Eye (tissue), 1 donor: ENCODE measurements around the gene TTC29.
A peak's percentile ranks its signal among the peaks of the same experiment; 100 is the strongest.

Source experiments
- DNase-seq: peaks from one replicate; pipeline ENCODE4 v3.0.0-alpha.2; 2015

TTC29 gene, protein sequence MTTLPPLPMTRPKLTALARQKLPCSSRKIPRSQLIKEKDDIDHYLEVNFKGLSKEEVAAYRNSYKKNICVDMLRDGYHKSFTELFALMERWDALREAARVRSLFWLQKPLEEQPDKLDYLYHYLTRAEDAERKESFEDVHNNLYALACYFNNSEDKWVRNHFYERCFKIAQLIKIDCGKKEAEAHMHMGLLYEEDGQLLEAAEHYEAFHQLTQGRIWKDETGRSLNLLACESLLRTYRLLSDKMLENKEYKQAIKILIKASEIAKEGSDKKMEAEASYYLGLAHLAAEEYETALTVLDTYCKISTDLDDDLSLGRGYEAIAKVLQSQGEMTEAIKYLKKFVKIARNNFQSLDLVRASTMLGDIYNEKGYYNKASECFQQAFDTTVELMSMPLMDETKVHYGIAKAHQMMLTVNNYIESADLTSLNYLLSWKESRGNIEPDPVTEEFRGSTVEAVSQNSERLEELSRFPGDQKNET

DNA sequence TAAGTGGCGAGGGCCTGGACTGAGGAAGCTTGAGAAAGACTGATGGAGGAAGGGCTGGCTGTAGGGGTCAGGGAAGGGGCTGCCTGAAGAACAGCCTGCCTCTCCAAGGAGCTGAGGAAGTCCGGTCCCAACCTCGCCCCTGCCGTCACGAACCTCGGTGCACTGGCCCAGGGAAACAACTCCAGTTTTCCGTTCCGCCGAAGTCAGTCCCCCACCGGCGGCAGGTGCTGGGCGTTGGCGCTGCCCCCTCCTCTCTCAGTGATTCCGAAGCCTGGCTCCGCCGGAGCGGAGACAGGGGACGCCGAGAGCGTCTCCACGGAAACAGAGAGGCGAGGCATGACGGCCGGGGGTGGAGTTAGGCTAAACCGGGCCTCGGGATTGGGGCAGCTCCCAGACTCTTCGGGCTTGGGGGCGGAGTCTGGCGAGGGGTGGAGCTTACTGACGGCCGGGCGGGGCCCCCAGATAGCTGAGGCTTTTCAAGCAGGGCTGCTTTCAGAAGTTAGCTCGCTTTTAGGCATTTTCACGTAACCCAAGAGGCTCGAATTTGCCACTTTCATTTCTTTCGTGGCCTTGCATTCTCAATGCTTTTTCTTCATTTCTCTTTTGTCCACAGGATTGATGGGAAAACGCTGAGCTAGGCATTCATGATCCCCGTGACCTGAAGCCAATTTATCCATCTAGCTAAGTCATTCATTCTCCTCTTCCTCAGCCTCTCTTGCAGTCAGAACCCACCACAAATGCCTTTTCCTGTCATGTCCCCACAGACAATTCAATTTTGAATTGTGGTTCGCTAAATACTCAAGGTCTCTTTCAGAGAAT lies at the start of gene TTC29:
Gene TTC29, minus strand, starts transcription at position 309 of the 819 bp plus-strand sequence. CDS start 5,969 bp downstream, outside the sequence.
- DNase-seq = peak; percentile 98

DNA sequence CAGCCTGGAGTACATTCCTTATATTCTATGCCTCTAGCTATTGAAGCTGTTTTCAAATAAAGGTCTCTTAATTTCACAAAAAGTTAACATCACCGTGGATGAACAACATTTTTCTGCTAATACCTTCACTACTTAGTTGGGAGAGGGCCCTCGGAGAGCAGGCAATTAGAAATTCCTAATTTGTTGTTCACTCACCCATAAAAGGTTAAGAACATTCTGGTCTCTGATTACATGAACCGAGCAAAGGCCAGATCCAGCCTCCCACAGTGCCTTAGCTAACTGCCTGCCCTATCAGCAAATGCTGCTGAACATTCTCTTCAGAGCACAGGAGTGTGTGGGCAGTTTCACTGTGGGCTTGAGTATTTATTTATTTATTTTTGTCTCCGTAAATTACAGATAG lies 36.0 kb upstream of the TTC29 start:
- peak; percentile 89 for DNase-seq

DNA sequence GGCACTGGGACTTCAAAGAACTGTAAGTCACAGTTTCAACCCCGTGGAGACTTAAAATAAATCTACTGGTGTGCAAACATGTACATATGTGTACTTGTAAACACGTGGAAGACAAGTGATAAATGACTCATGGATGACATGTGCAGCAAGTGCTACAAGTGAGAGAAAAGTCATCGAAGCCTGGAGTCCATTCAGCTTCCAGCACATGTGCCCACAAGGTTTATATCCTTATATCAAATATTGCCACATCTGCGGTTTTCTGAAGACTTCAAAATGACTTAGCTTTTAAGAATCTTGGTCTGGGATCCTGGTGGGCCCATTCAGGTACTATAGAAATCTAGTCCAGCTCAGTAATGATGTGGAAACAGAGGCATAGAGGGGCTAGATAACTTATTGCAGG lies 33.0 kb upstream of the TTC29 start:
- no peak for DNase-seq

DNA sequence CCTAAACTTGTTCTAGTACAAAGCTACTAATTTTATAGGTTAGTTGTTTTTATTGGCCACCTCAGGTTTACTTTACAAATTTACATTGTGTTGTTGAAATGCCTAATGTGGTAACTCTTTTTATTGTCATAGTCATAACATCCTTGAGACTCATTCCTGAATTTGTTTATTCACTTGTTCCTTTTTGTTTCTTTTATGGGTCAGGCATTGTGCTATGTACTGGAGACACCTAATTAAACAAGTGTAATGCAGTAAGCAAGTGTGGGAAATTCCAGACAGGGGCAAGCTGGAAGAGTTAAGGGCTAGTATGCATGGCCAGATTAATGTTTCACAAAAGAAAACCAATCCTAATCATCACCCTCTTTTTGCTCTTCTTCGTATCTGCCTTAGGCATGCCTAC lies 30.5 kb upstream of the TTC29 start:
- peak; percentile 10 for DNase-seq

DNA sequence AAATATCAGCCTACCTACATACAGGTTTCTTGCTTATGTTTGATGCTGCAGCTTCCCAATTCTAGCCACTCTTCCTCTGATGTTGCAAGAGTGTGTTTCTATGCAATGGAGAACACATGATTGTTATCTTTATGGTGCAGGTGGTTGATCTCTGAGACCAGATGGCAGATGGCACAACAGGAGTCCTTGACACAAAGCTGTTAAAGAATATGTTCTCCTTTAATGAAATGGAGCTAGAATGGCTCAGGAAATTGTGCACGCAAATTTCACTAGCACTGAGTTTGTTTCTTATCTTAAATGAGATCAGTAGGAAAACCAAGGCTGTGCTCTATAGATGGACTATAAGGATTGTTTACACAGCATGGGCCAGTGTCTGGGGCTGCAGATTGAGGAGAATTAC lies 29.9 kb upstream of the TTC29 start:
- peak; percentile 30 for DNase-seq

DNA sequence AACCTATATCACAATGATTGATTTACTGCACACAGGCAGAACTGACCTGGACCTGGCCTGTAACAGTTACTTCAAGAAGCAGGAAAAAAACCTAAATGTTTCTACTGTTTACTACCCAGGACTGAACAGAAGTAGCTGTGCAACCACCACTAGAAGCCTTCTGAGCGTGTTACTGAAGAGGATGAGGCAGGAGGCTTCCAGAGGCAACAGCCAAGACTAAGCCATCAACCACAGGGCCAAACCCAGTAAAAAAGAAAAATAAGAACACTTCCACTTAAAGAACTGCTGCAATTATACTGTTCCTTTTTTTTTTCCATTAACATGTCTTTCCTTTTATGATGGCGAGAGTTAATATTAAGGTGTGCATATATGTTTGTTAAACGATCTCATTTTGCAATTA lies 29.4 kb upstream of the TTC29 start:
- no peak for DNase-seq

DNA sequence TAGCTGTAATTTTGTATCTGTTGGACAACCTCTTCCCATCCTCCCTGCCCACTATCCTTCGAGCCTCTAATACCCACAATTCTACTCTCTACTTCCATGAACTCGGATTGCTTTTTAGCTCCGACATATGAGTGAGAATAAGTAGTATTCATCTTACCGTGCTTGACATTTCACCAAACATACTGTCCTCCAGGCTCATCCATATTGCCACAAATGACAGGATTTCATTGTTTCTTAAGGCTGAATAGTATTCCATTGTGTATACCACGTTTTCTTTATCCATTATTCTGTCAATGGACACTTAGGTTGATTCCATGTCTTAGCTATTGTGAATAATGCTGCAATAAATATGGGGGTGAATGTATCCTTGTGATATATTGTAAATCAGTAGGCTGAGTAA lies 26.4 kb upstream of the TTC29 start:
- no peak for DNase-seq

DNA sequence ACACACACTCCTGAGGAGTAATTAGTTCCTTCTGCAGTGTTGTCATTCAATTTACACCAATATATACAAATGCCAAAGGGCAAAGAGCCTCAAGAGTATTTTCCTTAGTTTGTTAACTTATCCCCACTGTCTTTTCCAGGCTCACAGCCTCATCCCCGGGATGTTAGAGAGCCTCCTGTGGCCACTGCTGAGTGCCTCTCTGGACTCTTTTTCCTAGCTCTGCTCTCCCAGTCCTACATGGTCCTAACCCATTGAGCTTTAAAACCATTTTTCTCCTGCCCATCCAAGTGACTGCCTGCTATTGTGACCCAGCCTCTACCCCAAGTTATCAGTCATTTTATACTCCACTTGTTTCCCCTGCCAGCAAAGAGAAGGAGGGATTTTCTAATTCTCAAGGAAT lies 23.5 kb upstream of the TTC29 start:
- no peak for DNase-seq

DNA sequence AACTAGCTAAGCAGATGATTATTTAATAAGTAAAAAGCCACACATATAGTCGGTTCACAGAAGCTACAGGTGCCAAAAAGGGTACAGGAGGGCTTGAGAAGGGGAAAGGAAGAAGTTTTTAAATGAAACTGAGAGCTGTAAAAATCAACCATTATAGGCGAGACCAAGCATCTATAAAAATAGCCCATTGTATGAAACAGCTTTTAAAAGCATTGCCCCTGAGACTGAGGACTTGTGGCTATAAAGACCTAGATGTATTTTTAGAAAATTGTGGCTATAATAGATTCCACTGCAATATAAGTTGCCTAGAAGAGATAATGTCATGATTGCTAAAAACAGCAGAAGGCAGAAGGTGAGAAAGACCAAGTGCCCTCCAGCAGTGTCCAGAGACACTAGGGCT lies 15.0 kb upstream of the TTC29 start:
- no peak for DNase-seq

DNA sequence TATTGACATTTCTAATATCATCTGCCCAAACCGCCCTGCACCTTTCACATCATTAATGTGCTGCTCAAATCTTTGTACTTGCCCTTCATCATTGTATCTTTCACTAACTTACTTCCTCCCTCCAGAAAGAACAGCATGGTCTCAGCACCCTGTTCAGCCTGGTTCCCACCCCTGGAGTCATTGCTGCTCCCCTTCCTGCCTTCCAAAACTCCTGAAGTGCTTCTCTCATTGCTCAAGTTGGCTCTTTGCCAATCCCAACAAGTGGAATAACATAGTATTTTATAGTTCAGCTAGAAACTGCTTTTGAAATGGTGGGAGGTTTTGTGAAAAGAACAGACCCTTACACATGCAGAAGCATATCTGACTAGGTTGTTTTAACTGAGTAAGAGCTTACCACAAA lies 14.0 kb upstream of the TTC29 start:
- DNase-seq = no peak

DNA sequence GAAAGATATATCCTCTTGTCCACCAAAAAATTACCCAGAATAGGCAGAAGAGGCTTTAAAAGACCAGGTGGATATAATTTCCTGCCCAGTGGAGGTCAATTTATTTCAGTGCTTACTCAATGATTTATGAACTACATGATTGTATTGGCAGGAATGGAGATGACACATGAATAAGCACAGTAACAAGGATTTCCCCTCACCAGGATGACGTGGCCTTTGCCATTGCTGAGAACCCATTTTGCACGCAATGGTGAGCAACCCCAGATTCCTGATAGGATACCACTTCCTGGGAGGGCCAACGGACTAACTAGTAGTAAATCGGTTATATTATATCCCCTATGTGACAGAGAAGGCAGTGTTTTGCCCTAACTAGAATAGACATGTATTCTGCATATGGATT lies 11.6 kb upstream of the TTC29 start:
- DNase-seq = peak; percentile 70

DNA sequence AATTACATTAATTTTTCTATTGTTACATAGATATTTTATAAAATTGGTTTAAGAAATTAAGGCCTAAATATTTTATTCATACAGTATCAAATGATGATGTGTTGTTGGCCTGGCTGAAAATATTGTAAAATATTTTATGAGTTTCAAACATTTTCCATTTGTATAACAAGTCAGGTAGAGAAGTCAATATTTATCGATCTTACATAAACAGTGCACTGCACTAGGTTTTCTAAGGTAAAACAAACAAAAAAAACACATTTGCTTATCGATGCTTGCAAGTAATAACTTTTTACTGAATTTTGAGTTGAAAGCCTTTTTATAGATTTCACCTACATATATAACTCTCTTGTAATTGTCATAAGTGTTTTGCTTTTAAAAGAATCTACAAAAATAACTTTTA lies 7.2 kb upstream of the TTC29 start:
- no peak for DNase-seq

DNA sequence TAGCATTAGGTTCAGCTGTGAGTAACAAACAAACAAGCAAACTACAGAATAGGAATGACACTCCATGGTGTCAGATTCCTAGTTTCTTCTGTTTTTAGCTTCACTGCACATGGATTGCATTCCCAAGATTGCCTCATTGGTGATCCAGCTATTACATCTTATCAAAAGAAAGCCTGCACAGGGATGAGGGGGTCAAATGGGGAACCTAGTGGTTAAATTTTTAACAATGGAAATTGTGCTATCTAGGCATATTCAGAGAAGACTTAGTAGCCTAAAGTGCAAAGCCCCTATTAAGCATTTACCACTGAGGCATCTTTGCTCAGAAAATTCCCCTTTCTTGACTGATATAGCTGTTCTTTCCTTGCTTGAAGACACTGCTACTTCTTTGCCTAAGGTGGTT lies 3.9 kb upstream of the TTC29 start:
- no peak for DNase-seq

DNA sequence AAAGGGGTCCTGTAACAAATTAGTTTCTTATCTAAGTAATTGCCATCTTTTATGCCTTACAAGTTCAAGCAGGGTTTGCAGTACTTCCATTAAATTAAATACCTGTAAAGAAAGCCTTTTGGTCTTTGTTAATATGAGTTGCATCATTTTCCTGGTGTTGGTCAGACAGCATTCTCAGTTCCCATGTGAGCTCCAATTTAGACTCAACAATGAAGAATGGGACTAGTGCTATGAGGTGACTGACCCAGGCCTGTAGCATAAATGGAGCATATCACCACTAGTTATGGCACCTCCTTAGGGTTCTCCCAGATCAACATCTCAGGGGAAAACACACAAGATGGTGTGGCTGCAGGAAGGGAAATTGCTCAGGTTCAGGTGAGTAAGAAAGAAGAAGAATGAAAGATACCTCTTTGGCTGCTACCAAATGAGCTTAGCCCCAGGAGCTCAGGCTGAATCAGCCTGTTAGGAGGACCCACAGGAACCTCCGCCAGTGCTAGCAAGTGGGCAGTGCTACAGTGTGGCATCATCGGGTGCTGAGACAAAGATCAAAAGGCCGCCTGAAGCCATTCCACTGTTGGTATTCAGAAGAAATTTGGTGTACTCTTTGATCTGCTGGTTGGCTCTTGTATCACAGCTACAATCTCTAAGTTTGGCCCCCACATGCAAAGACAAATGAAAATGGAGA lies 1.8 kb downstream of the TTC29 start:
- DNase-seq = no peak

DNA sequence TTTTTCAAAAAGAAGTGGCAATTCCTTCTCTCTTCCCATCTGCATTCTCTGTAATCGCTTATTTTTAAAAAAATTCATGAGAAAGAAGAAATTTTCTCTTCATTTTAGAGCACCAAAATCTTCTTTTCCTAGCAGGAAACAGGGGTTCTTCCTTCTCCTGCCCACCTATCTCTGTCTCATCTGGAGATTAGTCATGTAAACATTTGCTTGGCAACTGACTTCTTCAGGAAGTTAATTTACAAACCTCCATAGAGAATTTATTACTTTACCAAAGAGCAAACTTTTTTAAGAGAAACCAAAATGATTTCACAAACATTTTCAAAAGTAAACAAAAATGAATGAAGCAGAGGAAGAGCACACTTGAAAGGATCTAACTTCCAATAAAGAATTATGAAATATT lies 13.5 kb downstream of the TTC29 start:
- DNase-seq = no peak

DNA sequence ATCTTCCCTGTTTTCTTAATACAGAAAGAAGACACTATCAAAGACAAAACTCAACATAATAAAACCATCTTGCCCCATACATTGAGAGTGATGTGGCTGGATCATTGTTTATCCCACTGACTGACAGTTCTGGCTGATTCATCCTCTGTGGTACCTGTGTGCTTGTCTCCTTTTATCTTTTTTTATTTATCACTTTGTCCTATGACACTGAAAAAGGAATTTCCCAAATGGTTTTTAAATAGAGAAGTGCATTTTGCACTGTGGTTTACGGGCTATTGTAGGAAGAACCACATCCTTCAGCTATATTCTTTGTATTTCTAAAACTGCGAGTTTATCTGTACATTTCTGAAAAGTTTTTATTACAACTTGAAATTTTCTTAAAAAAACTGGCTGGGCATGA lies 15.0 kb downstream of the TTC29 start:
- DNase-seq = no peak

DNA sequence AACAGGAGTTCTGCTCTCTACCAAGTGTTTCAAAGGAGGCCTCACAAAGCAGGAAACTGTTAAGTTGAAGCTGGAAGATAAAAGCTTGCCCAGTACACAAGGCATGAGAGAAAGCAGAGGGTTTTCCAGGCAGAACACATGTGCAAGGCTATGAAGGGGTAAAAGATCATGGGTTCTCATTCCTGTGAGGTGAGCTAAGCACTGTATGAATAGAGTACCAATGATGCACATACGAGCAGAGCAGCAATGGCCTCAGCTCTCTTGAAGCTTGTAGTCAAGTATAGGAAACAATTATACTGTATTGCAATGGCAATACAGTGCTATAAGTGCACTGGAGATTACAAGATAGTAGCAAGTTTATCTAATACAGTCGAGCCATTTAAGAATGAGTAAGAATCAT lies 18.0 kb downstream of the TTC29 start:
- no peak for DNase-seq

DNA sequence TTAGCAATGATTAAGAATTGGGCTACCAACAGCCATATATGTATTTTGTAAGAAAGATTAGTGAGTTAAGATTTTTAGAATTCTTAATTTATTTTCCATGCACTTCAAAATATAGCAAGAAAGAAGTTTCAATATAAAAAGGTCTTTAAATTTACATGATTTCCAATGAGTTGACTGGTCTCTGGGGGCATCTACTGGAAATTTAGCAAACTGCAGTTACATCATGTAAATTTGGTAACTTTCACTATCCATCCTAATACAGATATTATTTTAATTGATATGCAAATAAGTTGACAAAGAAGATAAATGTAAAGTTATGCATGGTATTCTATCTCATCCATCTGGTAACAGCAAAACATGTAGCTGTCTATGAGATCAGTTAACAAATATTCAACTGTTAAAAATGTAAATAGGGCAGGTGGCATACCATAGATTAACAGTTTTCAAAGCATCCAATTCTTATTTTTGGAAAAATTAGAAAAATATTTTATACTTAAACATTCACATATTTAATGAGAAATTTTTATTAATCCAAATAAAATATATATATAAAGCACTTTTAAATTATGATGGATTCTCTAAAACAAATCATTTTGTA lies 29.1 kb downstream of the TTC29 start:
- peak; percentile 86 for DNase-seq

DNA sequence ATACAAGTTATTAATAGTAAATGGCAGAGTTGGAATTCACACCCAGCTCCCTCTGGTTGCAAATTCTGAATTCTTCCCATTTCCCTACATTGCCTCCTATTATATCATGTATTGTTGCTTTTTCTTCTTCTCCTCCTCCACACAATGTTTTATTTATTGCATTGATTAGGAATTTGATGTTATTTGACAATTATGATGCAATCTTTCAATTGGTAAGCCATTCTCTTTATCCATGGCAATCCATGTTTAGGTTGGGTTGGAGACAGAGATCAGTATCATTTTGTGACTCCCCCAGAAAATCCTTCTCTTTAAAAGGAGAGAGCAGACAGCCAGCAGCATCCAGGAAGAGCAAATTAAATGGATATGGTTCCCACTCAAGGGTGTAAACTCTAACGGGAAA lies 30.5 kb downstream of the TTC29 start:
- no peak for DNase-seq

DNA sequence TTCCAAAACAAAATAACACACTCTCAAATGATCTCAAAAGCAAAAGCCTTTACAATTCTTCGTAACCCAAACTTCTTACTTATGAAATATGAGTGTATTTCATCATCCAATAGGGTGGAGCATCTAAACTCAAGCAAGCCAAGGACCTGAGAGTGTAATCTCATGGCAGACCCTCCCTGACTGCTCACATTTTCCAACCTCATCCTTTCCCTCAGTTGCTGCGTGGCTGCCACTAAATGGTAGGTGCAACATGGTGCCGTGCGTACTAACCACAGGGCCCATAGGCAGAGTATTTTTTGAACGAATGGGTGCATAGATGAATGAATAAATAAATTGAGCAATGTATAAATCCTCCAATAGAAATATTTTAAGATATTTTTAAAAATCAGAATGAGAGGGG lies 45.4 kb downstream of the TTC29 start:
- no peak for DNase-seq

DNA sequence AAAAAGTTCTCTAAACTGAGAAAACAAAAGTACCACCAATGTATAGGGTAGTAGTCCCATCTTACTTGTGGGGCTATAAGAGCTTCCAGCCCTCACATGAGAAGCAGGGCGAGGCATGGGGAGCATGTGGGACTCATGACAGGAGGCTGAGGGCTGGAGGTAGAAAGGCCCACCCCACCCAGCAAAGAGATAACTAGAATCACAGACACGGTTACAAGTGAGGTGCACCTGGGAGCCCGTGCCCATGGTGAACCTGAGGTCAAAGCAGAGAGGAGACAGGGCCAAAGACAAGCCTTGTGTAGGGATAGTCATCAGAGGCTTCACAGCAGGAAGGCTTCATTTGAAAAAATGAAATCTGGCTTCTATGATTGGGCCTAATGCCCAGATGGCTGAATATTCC lies 55.4 kb downstream of the TTC29 start:
- no peak for DNase-seq

DNA sequence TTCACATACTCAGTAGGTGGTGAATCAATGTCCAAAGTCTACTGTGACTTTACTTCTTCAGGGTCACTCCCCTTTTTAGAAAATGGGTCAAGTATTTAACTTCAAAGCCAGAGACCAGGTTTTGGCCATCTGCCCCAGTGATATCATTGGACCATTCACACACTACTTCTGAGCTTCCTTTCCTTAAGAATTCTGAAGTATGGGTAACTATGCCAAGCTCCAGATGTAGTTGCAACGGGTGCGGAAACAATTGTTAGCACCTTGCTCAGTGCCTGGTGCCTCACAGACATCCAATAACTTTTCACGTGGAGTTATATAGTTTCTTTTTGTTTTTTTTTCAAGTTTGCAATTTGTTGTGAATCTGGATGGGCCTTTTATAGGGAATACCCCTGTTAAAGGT lies 62.6 kb downstream of the TTC29 start:
- DNase-seq = no peak

DNA sequence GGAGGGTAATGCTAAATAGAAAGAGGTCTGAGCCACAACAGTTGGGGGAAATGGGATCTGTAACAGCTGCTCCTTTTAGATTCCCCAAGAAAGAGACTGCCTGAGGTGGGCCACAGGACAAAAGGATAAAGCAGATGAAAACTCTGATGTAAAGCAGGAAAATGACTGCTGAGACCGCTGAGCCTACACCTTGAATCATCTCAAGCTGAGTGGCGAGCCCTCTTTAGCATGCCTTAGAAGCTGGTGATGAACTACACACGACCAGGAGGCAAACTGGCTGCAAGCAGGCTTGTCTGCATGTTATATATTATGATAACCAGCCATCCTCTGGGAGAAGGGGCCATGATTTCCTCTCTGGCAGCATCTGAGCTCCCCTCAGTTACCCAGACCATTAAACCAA lies 88.4 kb downstream of the TTC29 start:
- DNase-seq = peak; percentile 60
